GM18951 (cell line): ENCODE data around the gene MIEF1.
"Not testable (repeated sequence)": the region's sequence is repeated elsewhere in the genome, so short reads cannot be mapped to it uniquely, and the experiment has no call there.

Experiments
- POLR2A ChIP-seq: IDR thresholded peaks from 4 replicates; pipeline ENCODE4 v1.6.1; 2011; ENCODE audit warnings: mild to moderate bottlenecking; ENCODE audit not compliant: insufficient read length, insufficient read depth; ENCODE audit errors: extremely low read depth
- in situ Hi-C: fragments of 300-500 bp; cut with MboI; formaldehyde crosslinking; loops from one replicate; pipeline ENCODE4 v1.12.0; 2022; ENCODE audit warnings: low sequenced_read_pairs, mixed read lengths, inconsistent platforms; ENCODE audit not compliant: unreplicated experiment

MIEF1 gene

GRCh38 chr22:39501644-39502108 lies 414 bp upstream of the MIEF1 start:
- no peak for TF ChIP-seq POLR2A
- in situ Hi-C loops, result no loop called here

DNA sequence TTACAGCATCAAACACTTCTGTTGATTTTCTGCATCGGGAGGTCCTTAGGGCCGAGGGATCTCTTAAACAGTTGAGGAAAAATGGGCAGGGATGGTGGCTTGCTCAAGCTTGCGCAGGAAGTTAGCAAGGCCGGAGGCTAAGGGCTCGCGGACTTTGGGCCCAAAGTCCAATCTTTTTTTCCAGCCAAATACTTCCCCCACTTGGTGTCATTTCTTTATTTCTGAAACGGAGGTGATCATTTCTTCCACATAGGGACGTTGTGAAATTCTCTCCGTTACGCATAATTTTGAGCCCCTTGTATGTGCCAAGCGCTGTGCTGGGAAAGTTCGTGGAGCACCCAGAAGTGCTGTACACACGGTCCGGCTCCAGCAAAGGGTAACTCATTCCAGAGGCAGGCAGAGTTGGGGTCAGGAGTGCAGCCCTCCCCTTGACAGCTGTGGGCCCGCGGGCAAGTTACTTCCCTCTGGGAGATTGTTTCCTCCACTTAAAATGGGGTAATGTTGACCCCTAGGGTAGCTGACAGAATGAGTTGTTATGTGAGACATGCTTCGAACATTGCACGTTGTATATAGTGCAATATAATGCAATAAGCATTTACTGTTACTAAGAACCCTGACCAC lies 809 bp downstream of the MIEF1 start:
- in situ Hi-C loops, result no loop called here

DNA sequence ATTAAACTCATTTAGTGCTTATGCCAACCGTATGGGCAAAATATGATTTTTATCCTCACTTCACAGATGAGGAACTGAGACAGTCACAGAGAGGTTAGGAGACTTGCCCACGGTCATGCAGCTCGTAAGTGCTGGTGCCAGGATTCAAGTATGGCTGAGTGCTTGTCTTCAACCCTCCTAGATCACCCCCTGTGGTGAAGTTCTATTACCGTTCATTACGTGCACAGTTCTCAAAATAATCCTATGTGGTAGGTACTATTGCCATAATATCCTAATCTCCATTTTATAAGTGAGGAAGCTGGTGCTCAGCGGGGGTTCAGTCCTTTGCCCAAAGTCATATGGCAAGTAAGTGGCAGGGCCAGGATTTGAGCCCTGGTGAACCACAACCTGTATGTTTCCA lies 1.5 kb downstream of the MIEF1 start:
- TF ChIP-seq POLR2A, result no peak
- in situ Hi-C loops, result no loop called here

More for the DNA sequence above, 809 bp downstream of the MIEF1 start:
- TF ChIP-seq POLR2A, result no peak

DNA sequence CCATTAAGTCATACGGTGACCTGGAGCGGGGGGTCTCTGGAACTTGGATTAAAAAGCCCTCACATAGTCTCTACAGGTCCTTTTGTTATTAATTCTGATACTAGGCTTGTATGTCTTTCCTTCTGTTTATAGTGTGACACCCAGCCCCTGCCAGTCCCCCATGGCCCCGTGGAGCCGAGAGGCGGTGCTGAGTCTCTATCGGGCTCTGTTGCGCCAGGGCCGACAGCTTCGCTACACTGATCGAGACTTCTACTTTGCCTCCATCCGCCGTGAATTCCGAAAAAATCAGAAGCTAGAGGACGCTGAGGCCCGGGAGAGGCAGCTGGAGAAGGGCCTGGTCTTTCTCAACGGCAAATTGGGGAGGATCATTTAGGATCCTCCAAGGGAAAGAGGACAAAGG lies 2.0 kb downstream of the MIEF1 start:
- TF ChIP-seq POLR2A, result no peak
- in situ Hi-C loops, result no loop called here

GRCh38 chr22:39507021-39507420 lies 4.9 kb downstream of the MIEF1 start:
- in situ Hi-C loops, result not testable (repeated sequence)

GRCh38 chr22:39508393-39508792 lies 6.3 kb downstream of the MIEF1 start:
- TF ChIP-seq POLR2A, result no peak
- in situ Hi-C loops, result no loop called here

DNA sequence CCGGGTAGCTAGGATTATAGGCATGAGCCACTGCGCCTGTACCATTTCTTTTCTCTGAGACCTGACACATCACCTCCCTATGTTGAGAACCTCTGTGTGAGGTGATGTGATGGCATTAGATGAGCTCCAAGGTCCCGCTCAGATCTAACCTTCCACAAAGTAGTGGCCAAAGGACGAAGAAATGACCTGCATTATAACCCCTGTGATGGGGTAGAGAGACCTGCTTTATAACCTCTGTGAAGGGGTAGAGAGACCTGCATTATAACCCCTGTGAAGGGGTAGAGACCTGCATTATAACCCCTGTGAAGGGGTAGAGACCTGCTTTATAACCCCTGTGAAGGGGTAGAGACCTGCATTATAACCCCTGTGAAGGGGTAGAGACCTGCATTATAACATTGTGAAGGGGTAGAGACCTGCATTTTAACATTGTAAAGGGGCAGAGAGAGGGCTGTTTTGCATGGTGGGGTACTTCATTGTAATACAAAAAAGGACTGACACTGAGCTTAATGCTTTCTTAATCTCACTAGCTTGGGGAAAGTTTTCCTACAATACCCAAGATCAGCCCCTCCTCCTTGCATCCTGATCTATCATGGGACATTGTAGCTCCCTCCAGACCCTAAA lies 8.5 kb downstream of the MIEF1 start:
- in situ Hi-C loops, result no loop called here
- TF ChIP-seq POLR2A, result no peak

- no peak for TF ChIP-seq POLR2A
- in situ Hi-C loops, result no loop called here
Measured at GRCh38 chr22:39511226-39511625, 9.1 kb downstream of the MIEF1 start.

DNA sequence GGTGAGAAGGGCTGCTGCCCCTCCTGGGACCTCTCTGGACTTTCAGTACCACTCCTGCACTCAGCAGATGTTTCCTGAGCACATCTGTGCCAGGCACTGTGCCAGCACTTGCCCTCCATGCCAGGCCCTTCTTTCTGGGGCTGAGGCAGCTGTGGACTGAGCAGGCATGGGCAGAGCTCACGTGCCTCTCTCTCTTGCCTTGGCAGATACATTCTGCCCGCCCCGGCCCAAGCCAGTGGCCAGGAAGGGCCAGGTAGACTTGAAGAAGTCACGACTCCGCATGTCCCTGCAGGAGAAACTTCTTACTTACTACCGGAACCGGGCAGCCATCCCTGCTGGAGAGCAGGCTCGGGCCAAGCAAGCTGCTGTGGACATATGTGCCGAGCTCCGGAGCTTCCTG lies 9.9 kb downstream of the MIEF1 start:
- in situ Hi-C loops, result no loop called here
- TF ChIP-seq POLR2A, result no peak

- in situ Hi-C loops, result no loop called here
- no peak for TF ChIP-seq POLR2A
Measured at GRCh38 chr22:39513791-39514190, 11.7 kb downstream of the MIEF1 start.

DNA sequence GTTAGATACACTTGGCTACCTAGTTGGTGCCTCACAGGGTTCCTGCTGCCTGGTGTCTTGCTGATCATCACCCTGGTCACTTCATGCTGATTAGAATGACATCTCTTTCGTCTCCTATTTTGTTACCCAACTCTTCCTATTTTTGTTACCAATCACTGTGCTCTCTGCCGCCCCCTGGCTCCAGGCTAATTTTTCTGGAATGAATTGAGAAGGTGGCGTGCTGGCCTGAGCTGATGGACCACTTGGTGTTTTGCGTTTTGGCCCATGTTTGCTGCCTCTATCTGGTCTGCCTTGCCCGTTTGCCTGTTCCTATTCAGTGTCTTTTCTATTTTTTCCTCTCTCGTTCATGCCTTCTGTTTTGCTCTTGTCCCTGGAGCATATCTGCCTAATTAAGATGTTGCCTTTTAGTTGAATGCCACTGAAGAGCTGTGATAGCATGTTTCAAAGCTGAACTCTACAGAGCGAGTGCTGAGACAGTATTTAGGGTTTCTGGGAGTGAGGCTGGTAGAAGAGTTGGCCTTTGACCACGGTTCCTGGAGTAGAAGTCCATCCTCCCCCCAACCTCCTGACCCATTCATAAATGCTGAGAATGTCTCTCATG lies 12.4 kb downstream of the MIEF1 start:
- no peak for TF ChIP-seq POLR2A
- in situ Hi-C loops, result no loop called here

- in situ Hi-C loops, result no loop called here
- TF ChIP-seq POLR2A, result no peak
Measured at GRCh38 chr22:39515266-39516050, 13.4 kb downstream of the MIEF1 start.

GRCh38 chr22:39517470-39517869 lies 15.4 kb downstream of the MIEF1 start:
- no peak for TF ChIP-seq POLR2A
- in situ Hi-C loops, result no loop called here
